Endothelial cell of umbilical vein (primary cell): ENCODE data around the gene TBC1D10B. TPM values are rescaled to one million over a fixed set of nuclear protein-coding genes. Genes with fewer than 3 reads are reported as not detected.

ENCODE experiments used
- BruUV-seq: library from RNA; stranded (reverse); fragments of 400-500 nt; replicated peaks from 2 replicates; lab custom pipeline; 2021; lab: Mats Ljungman, UMichigan
- CTCF ChIA-PET: fragments of 300-600, 350-600 bp; sonication (Branson Sonifier 250); formaldehyde crosslinking; loops from one replicate; lab custom pipeline; 2021; ENCODE audit warnings: antibody characterized with exemption, inconsistent platforms; lab: Charles Lee
- POLR2A ChIA-PET: fragments of 300-600, 350-600 bp; sonication (Branson Sonifier 250); formaldehyde crosslinking; loops from one replicate; lab custom pipeline; 2021; ENCODE audit warnings: antibody characterized with exemption, inconsistent platforms; lab: Charles Lee
- DNase-seq: peaks from one replicate; pipeline ENCODE4 v3.0.0-alpha.2; 2011; ENCODE audit warnings: low read depth, low spot score
- FAIRE-seq: peaks from 2 replicates; lab custom pipeline; 2011; peaks lifted over from hg19 to GRCh38; lab: Jason Lieb, UNC
- H2AFZ ChIP-seq: 2 replicates; pipeline ENCODE4 v1.6.0; 2012; ENCODE audit warnings: low read depth, low read length, control low read depth, inconsistent platforms
- H3K27ac ChIP-seq: 2 replicates; pipeline ENCODE4 v1.5.1; 2011; ENCODE audit warnings: low read depth, mild to moderate bottlenecking, control low read depth, low read length, moderate library complexity; ENCODE audit not compliant: insufficient read depth
- H3K27me3 ChIP-seq, 2 experiments: 2 replicates each; pipeline versions ENCODE4 v1.6.0 to v1.6.1; 2011; ENCODE audit warnings: low read length in 2 of 2, mixed read lengths in 1 of 2; ENCODE audit not compliant: control insufficient read depth in 2 of 2, insufficient read depth in 2 of 2
- H3K36me3 ChIP-seq, 2 experiments: 2 replicates in 1 of 2; 3 replicates in 1 of 2; pipeline ENCODE4 v1.5.1; 2011; ENCODE audit warnings: low read length in 2 of 2, mild to moderate bottlenecking in 1 of 2, moderate library complexity in 1 of 2; ENCODE audit not compliant: control insufficient read depth in 2 of 2, insufficient read depth in 2 of 2; ENCODE audit errors: extremely low read depth in 1 of 2
- H3K4me1 ChIP-seq: 3 replicates; pipeline ENCODE4 v1.5.1; 2011; ENCODE audit warnings: mild to moderate bottlenecking, low read length; ENCODE audit not compliant: control insufficient read depth, insufficient read depth; ENCODE audit errors: extremely low read depth
- H3K4me2 ChIP-seq: 2 replicates; pipeline ENCODE4 v1.6.1; 2011; ENCODE audit warnings: low read length, control low read depth, mixed read lengths; ENCODE audit not compliant: insufficient read depth
- H3K4me3 ChIP-seq, 3 experiments: fragments of 200-600 bp in 1 of 3; sonication (generic), shearing (Covaris generic) in 1 of 3; replicated peaks in 1 of 3; 2 replicates each; pipeline ENCODE4 v1.5.1; 2011 to 2016; ENCODE audit warnings: control low read depth in 3 of 3, low read length in 3 of 3, mild to moderate bottlenecking in 2 of 3, inconsistent platforms in 1 of 3, low read depth in 1 of 3, moderate library complexity in 1 of 3; ENCODE audit not compliant: insufficient read depth in 1 of 3
- H3K79me2 ChIP-seq: 2 replicates; pipeline ENCODE4 v1.6.0; 2012; ENCODE audit warnings: low read length, inconsistent platforms; ENCODE audit not compliant: control insufficient read depth, insufficient read depth
- H3K9ac ChIP-seq: replicated peaks from 2 replicates; pipeline ENCODE3; 2011; ENCODE audit warnings: low read length, control low read depth; ENCODE audit not compliant: insufficient read depth; ENCODE audit errors: extremely low read depth
- H3K9me1 ChIP-seq: replicated peaks from 3 replicates; pipeline ENCODE4 v1.6.0; 2011; ENCODE audit warnings: mild to moderate bottlenecking, low read length; ENCODE audit not compliant: control insufficient read depth, insufficient read depth; ENCODE audit errors: extremely low read depth
- H3K9me3 ChIP-seq: replicated peaks from 2 replicates; pipeline ENCODE4 v1.5.1; 2012; ENCODE audit warnings: low read length, inconsistent platforms; ENCODE audit not compliant: control insufficient read depth, insufficient read depth
- H4K20me1 ChIP-seq: replicated peaks from 2 replicates; pipeline ENCODE3; 2011; ENCODE audit warnings: mild to moderate bottlenecking, low read length; ENCODE audit not compliant: control insufficient read depth, insufficient read depth; ENCODE audit errors: extremely low read depth
- CTCF ChIP-seq, 2 donors: IDR thresholded peaks; 1 replicate in 1 of 2; 2 replicates in 1 of 2; pipeline ENCODE4 v1.5.1; 2011; ENCODE audit warnings: low read length in 2 of 2, mild to moderate bottlenecking in 2 of 2, moderate library complexity in 2 of 2, control low read depth in 1 of 2, inconsistent platforms in 1 of 2, low read depth in 1 of 2; ENCODE audit not compliant: insufficient read depth in 1 of 2; ENCODE audit errors: extremely low read depth in 1 of 2
- EZH2 ChIP-seq: IDR thresholded peaks from 2 replicates; pipeline ENCODE4 v1.6.1; 2012; ENCODE audit warnings: borderline replicate concordance, low read depth, mild to moderate bottlenecking, moderate library complexity, low read length, inconsistent platforms; ENCODE audit not compliant: severe bottlenecking
- FOS ChIP-seq: IDR thresholded peaks from 2 replicates; pipeline ENCODE4 v1.6.1; 2011; ENCODE audit warnings: mild to moderate bottlenecking, low read length, moderate library complexity, borderline replicate concordance; ENCODE audit not compliant: insufficient read depth
- GATA2 ChIP-seq: IDR thresholded peaks from 2 replicates; pipeline ENCODE4 v1.7.0; 2011; ENCODE audit warnings: low read depth, mild to moderate bottlenecking, moderate library complexity, mixed read lengths, low read length; ENCODE audit not compliant: insufficient read length, insufficient read depth
- JUN ChIP-seq: IDR thresholded peaks from 2 replicates; pipeline ENCODE4 v1.6.1; 2011; ENCODE audit warnings: borderline replicate concordance, low read depth; ENCODE audit not compliant: insufficient read length, insufficient read depth
- MAX ChIP-seq: IDR thresholded peaks from 2 replicates; pipeline ENCODE4 v1.6.1; 2011; ENCODE audit not compliant: insufficient read depth, insufficient read length
- MYC ChIP-seq: IDR thresholded peaks from one replicate; pipeline ENCODE4 v1.6.1; 2011; ENCODE audit warnings: mild to moderate bottlenecking, low read depth, low read length
- POLR2A ChIP-seq: IDR thresholded peaks from 2 replicates; pipeline ENCODE4 v1.6.1; 2012; ENCODE audit warnings: low read depth, mild to moderate bottlenecking, control low read depth, low read length
- POLR2AphosphoS5 ChIP-seq: IDR thresholded peaks from 2 replicates; pipeline ENCODE4 v1.6.1; 2012; ENCODE audit warnings: low read depth, mild to moderate bottlenecking, control low read depth, low read length, moderate library complexity; ENCODE audit not compliant: insufficient read depth
- dilution Hi-C: fragments of 300-500 bp; cut with MboI; formaldehyde crosslinking; loops from one replicate; pipeline ENCODE4 v1.15.0; 2019; ENCODE audit warnings: low sequenced_read_pairs; ENCODE audit not compliant: extremely low pct_ligation_motif_present
- intact Hi-C: fragments of 100-400 bp; cut with micrococcal nuclease; formaldehyde crosslinking; loops from one replicate; pipeline ENCODE4 v1.10.0; 2022
- polyA plus RNA-seq, 4 experiments: library from polyadenylated mRNA; depleted of rRNA in 3 of 4; stranded (reverse) in 3 of 4; unstranded in 1 of 4; fragments of >200 nt; gene quantifications; 2 replicates each; pipeline versions ENCODE4 v1.2.1 to v1.2.3, GENCODE V29; 2011 to 2012; ENCODE audit warnings: missing spikeins in 1 of 4
- total RNA-seq: library from RNA; stranded (reverse); gene quantifications from 2 replicates; pipeline ENCODE4 v1.2.3, GENCODE V29; 2021

The TBC1D10B gene
- total and polyA plus RNA-seq, 2 donors (not counting 3 experiments of a cell fraction or from before 2014, with no cell fraction given): 37.0 to 63.0 TPM

- Histone ChIP-seq H3K9me3 (no peaks in the 10 kb centered on the region), H3K79me2 (peaks cover 3% of the 10 kb centered on the region), H3K4me3 (peak overlapping the region; percentile 29 to 56 (median 47)), H3K4me2 (peak overlapping the region; percentile 44), H3K9ac (peak overlapping the region; percentile 80), H4K20me1 (no peaks in the 10 kb centered on the region), H3K27me3 (no peaks in the 10 kb centered on the region), H3K9me1 (no peaks in the 10 kb centered on the region), H2AFZ (peak overlapping the region; percentile 67), H3K4me1 (peaks cover 22% of the 10 kb centered on the region), H3K27ac (peak overlapping the region; percentile 71), H3K36me3 (peaks cover 2 to 6% of the 10 kb centered on the region in 2 experiments)
- intact Hi-C loops (loop anchor here (2.0 to 10.0 kb wide), 2 partner anchors 13 to 313 kb away; partner anchors contain the start of genes TBX6, YPEL3 and ZNF48), dilution Hi-C loops (no loop called here)
- BruUV-seq: no TSS peak
- no peak for FAIRE-seq
- ChIA-PET POLR2A (interaction anchor here (0.5 to 1.6 kb wide), 6 partner anchors 10 to 394 kb away, joined by 3 to 7 read pairs (median 5); partner anchors contain the start of genes DCTPP1 and TBC1D10B), CTCF (interaction anchor here (0.6 to 5.3 kb wide), 9 partner anchors 9 to 316 kb away, joined by 3 to 62 read pairs (median 4); partner anchors contain the start of genes DCTPP1 and ZNF48)
- DNase-seq: no peak
- TF ChIP-seq GATA2: no peak
- no peak for TF ChIP-seq MYC
- no peak for TF ChIP-seq CTCF (IDR thresholded peaks at IDR 0.05; ENCODE audit: extremely low read depth in 1 of 2, insufficient read depth in 1 of 2, low read depth in 1 of 2, low read length in 2 of 2)
- TF ChIP-seq FOS: no peak
- no peak for TF ChIP-seq MAX
- no peak for TF ChIP-seq POLR2AphosphoS5
- TF ChIP-seq JUN: no peak
- no peak for TF ChIP-seq EZH2
- no peak for TF ChIP-seq POLR2A
Observed at GRCh38 chr16:30407804-30408534, 37.7 kb upstream of the TBC1D10B start.
